PFSK-1 (cell line): Measurements from ENCODE around the gene SIN3A.

ENCODE experiments used
- FOXP2 ChIP-seq: optimal IDR thresholded peaks from 2 replicates; pipeline ENCODE3; 2011; ENCODE audit warnings: borderline replicate concordance, control low read depth, inconsistent platforms; ENCODE audit not compliant: insufficient read depth; ENCODE audit errors: extremely low read length, extremely low read depth
- POLR2AphosphoS5 ChIP-seq: IDR thresholded peaks from 2 replicates; pipeline ENCODE4 v1.6.1; 2012; ENCODE audit warnings: low read depth, mild to moderate bottlenecking, control low read depth, low read length, moderate library complexity
- REST ChIP-seq, 2 experiments: IDR thresholded peaks; 2 replicates each; pipeline versions ENCODE4 v1.6.1 to v1.8.0; 2011 to 2012; ENCODE audit warnings: low read depth in 2 of 2, low read length in 2 of 2, control low read depth in 1 of 2, inconsistent platforms in 1 of 2, mild to moderate bottlenecking in 1 of 2, moderate library complexity in 1 of 2; ENCODE audit not compliant: insufficient read depth in 1 of 2
- SIN3A ChIP-seq: IDR thresholded peaks from 2 replicates; pipeline ENCODE4 v1.6.1; 2012; ENCODE audit warnings: mild to moderate bottlenecking, low read length, moderate library complexity, borderline replicate concordance; ENCODE audit not compliant: insufficient read depth
- TAF1 ChIP-seq: IDR thresholded peaks from 2 replicates; pipeline ENCODE4 v1.6.1; 2012; ENCODE audit warnings: low read length, control low read depth, borderline replicate concordance; ENCODE audit not compliant: insufficient read depth

GRCh38 chr15:75371901-75372688, 79.4 kb downstream of the SIN3A start:
- TF ChIP-seq REST (IDR thresholded peaks at IDR 0.05; ENCODE audit: insufficient read depth in 1 of 2, low read depth in 2 of 2, low read length in 2 of 2) (no peak), FOXP2 (no peak), TAF1 (no peak), POLR2AphosphoS5 (no peak), SIN3A (no peak)
